Loucy (cell line): ENCODE data around the gene FOXJ3.

ENCODE experiments used
- EZH2phosphoT487 ChIP-seq: fragments of 200-600 bp; IDR thresholded peaks from 2 replicates; pipeline ENCODE4 v1.6.1; 2018; ENCODE audit warnings: antibody characterized with exemption, mild to moderate bottlenecking, moderate library complexity, borderline replicate concordance
- TF ChIP-seq, protein P1 (sequence below): fragments of 200-600 bp; sonication (generic); conservative IDR thresholded peaks from 2 replicates; pipeline ENCODE4 v1.5.1; 2014; ENCODE audit warnings: mild to moderate bottlenecking, antibody characterized with exemption, low read length

DNA sequence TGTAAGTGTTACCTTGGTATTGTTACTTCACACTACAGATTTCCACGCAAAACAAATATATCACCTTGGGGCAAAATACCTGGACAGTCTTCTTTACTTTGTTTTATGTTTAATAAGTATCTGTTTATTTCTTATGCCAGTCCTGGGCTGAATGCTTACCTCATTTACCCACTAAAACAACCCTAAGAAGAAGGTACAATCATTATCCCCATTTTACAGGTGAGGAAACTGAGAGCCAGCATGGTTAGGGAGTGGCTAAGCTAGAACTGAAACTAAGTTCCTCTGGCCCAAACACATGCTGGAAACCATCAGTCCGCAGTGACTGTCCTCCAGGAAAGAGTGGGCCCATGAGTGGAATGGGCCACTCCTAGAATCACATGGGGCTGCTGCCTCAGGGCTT lies 194.8 kb downstream of the FOXJ3 start:
- TF ChIP-seq, protein P1, sequence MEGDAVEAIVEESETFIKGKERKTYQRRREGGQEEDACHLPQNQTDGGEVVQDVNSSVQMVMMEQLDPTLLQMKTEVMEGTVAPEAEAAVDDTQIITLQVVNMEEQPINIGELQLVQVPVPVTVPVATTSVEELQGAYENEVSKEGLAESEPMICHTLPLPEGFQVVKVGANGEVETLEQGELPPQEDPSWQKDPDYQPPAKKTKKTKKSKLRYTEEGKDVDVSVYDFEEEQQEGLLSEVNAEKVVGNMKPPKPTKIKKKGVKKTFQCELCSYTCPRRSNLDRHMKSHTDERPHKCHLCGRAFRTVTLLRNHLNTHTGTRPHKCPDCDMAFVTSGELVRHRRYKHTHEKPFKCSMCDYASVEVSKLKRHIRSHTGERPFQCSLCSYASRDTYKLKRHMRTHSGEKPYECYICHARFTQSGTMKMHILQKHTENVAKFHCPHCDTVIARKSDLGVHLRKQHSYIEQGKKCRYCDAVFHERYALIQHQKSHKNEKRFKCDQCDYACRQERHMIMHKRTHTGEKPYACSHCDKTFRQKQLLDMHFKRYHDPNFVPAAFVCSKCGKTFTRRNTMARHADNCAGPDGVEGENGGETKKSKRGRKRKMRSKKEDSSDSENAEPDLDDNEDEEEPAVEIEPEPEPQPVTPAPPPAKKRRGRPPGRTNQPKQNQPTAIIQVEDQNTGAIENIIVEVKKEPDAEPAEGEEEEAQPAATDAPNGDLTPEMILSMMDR = no peak
- TF ChIP-seq EZH2phosphoT487 = no peak
